H1 (cell line): Measurements from ENCODE around the gene CHI3L2. TPM values are rescaled to one million over a fixed set of nuclear protein-coding genes. Genes with fewer than 3 reads are reported as not detected.

Experiments used
- BCL11A ChIP-seq, 2 experiments: IDR thresholded peaks; one replicate each; pipeline ENCODE4 v1.6.1; 2011; ENCODE audit warnings: low read depth in 2 of 2, low read length in 2 of 2, mild to moderate bottlenecking in 2 of 2
- polyA plus RNA-seq, 7 experiments: library from polyadenylated mRNA; depleted of rRNA in 3 of 7; stranded (reverse) in 5 of 7; unstranded in 2 of 7; fragments of >200 nt in 5 of 7; fragments of 200-250 nt in 2 of 7; gene quantifications; 1 replicate in 5 of 7; 2 replicates in 1 of 7; 4 replicates in 1 of 7; pipeline versions ENCODE4 v1.2.1 to v1.2.3, GENCODE V29; 2011 to 2013; ENCODE audit warnings: missing spikeins in 2 of 7, mixed read lengths in 2 of 7
- total RNA-seq: library from RNA; stranded (reverse); fragmentation: NEBNext Ultra II Directional; extraction: Animal tissue kit (Norgen Biotek cat#: 25700); gene quantifications from 2 replicates; pipeline ENCODE4 v1.2.1, GENCODE V29; 2021
- TF ChIP-seq, protein P1 (sequence below): IDR thresholded peaks from 2 replicates; pipeline ENCODE4 v1.6.1; 2011; ENCODE audit warnings: low read depth, mild to moderate bottlenecking, low read length; ENCODE audit not compliant: insufficient read depth

CHI3L2 gene
- total and polyA plus RNA-seq, 2 of the 8 experiments (the other 6 are each of a cell fraction or from before 2014, with no cell fraction given) = not detected

DNA sequence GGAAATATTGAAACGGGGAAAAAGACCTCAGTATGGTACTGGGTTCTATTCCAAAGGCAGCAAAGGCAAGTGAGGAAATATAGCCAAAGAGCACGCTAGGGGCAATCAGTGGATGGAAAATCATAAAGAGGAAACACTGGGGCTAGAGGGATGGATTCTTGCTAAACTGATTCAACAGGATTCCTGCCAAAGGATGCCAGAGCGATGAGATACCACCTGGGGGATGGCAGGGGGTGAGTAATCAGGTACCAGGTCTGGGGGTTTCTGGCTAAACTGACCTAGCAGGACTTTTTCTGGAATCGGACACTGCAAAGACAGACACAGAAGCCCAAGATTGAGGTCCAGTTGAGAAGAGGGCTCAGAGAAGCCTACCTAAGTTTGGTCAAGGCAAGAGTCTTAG lies 6.7 kb downstream of the CHI3L2 start (continued):
- TF ChIP-seq BCL11A (IDR thresholded peaks at IDR 0.05; ENCODE audit: low read depth in 2 of 2, low read length in 2 of 2) = no peak
- TF ChIP-seq, protein P1, sequence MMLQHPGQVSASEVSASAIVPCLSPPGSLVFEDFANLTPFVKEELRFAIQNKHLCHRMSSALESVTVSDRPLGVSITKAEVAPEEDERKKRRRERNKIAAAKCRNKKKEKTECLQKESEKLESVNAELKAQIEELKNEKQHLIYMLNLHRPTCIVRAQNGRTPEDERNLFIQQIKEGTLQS = no peak
